ENCODE results near the gene RNF4. TPM values are rescaled to one million over a fixed set of nuclear protein-coding genes. Genes with fewer than 3 reads are reported as not detected.
"Not testable (repeated sequence)": the region's sequence is repeated elsewhere in the genome, so short reads cannot be mapped to it uniquely, and the experiment has no call there.

Gene RNF4, protein sequence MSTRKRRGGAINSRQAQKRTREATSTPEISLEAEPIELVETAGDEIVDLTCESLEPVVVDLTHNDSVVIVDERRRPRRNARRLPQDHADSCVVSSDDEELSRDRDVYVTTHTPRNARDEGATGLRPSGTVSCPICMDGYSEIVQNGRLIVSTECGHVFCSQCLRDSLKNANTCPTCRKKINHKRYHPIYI
- 44.1 TPM for total RNA-seq

DNA sequence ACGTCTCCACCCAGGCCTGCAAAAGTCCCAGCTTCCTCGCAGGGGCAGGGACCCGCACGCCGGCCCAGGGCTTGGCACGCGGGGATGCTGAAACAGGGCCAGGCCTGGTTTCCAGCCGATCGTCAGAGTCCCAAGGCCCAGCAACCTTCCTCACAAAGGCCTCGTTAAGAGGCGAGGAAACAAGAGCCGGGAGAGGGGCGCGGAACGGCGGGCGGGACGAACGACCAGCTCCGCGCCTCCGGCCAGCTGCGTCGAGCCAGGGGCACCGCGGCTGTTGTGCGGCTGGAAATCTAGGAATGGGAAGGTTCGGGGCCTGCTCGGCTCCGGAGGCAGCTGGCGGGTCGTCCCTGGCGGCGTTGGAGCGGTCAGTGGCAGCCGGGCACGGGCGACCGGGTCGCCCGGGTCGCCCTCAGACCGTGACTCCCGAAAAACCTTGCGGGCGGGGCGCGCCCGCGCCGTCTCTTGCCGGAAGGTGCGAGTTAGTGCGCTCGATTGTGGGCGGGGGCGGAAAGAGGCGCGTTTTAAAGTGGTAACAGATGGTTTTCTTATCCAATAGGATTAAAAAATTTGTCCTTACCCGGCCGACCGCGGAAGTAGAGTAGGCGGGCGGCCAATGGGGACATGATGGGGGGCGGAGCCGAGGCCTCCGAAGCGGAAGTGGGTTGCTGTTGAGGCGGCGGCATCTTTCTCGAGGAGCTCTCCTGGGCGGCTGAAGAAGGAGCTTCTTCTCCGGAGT is at the start of gene RNF4:
Gene RNF4 (plus strand): TSS at position 651 of the 736 bp plus-strand sequence. CDS start 21,388 bp downstream, outside the sequence.
- peak; percentile 94 for DNase-seq

DNA sequence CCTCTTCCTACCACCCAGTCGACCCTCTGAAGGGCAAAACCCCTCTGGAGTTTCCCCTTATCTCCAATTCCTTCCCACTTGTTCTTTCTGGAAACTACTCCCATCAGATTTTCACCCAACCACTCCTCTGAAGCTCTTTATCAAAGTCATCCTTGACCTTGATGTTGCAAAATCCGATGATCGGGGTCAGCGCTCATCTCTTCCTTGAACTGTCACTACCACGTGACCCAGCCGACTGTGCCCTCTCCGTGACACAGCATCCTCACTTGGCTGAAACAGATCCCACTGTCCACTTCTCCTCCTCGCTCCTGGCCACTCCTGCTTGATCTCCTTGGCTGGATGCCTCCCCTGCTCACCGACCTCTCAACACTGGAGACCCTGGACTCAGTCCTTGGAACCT is 49.1 kb upstream of the RNF4 start:
- DNase-seq = no peak

DNA sequence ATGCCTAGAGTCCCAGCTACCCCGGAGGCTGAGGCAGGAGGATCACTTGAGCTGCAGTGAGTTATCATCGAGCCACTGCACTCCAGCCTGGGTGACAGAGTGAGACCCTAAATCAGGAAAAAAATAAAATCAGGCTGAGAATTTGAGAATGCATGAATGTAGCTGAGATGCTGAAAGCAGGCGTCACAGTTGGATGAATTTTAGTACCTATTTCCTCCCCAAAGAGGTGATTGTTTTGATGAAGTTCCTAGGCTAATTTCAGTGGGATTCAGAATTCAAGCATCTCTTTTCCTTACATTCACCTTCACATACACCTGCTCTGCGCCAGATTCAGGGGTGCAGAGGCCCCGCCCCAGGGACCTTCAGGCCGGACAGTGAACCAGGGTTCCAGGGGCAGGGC is 47.0 kb upstream of the RNF4 start:
- DNase-seq = no peak

DNA sequence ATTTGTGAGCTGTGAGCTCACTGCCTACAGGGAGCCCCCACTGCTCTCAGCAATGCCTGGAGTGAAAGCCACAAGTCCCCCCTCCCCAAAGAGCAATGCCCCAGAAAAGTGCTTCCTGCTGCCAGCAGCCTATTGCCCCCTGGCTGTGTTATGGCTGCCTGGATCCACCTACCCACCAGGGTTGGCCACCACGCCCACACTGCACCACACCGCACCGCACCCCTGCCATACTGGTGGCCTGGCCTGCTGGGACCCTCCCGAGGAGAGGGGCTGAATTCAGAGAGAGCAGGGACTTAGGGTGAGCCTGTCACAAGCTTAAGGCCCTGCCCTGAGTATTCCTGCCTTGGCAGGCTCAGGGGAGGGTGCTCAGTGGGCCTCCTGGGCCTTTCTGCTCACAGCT is 45.8 kb upstream of the RNF4 start:
- DNase-seq = no peak

DNA sequence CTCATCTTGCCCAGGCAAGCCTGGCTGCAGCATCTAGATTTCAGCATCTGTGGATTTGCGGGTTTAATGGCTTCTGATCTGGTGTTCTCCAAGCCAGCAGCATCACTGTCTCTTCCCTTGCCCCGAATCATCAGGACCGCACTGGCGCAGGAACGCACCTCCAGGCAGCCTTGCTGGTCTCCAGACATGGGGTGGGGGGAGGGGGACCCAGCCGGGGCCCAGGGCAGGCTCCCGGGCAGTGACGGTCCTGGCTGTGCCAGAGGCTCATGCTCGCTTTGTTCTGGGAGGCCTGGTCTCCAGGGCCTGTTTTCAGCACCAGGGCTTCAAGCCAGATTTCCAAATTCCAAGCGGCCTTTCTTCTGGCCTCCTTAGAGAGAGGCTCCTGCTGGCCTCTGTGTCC is 45.2 kb upstream of the RNF4 start:
- DNase-seq = no peak

DNA sequence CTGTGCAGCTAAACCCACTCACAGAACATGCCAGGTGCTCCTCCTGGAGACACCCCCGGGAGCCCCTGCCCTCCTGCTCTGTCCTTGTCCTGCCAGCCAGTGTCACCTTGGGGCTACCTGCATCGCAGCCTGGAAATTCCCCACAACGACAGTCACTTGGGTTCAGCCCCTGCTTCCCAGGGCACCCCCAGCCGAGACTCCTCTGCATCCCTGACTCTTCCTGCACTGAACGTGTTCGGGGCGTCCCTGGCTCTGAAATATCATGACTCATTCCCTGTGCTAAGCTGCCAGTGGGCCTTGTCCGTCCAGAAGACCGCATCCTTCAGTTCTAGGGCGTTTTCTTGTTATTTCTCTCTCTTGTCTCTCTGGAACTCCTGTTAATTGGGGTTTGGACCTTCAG is 44.3 kb upstream of the RNF4 start:
- DNase-seq = no peak

DNA sequence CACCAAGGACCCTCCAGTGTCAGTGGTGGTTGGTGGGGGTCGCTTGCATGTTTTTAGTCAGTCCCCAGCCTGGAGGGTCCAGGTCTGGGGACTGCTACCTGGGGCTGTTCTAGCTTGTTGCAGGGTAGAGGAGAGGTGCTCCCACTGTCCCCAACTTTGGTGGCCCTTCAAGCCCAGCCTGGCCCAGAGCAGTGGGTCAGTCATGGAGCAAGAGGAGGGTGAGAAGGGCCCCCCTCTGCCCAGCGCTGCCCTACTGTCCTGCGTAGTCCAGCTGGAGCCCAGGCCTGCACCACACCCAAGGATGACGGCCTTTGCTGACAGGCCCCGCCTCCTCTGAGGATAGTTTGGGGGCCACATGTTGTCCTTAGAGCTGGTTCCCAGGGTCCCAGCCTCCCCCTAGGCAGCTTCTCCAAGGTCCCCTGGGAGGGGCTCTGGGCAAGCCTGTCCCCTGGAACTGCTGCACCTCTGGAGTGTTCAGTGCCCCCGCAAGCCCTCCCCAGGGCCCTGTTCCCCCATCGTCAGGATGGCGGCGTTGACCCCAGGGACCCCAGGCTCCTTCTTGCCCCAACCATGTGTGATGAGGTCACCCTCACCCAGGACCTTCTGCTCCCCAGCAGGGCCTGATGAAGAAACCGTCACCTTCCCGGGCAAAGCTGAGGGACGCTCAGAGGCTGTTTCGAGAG is 43.4 kb upstream of the RNF4 start:
- DNase-seq = no peak

DNA sequence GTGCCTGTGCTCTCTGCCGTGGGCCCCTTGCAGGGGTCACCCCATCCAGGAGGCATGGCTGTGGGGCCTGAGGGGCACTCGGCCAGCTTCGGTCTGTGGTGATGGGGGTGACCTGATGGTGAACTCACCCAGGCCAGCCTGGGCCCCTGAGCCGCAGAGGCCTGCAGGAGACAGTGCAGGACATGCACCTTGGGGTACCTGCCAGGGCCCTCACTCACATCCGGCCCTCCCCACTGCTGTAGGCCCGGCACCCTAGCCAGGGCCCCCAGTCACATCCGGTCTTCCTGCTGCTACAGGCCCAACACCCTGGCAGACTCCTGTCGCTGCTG is 42.9 kb upstream of the RNF4 start:
- DNase-seq = no peak

DNA sequence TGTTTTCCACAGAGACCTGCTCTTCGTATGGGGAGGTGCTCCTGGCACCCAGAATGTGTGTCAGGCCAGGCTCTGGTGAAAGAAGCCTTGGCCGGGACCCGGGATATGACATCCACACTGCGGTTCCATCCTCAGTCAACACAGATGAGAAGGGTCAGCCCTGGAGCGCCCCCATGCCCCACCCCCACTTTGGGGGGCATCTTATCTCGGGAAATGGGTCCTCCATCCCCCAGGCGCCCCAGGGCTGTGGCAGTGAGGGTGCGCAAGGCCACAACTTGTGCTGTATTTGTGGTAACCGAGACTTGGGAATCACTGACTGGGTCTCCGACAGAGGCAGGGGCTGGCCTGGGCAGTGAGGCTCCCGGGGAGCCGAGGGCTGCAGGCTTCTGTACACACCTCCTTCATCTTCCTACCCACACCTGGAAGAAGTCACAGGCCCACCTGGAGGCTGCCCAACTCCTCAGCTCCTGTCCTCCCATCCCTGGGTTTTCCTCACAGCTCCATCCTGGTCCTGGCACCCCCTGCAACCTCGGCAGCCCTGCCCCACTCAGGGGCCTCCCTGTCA is 42.1 kb upstream of the RNF4 start:
- no peak for DNase-seq

DNA sequence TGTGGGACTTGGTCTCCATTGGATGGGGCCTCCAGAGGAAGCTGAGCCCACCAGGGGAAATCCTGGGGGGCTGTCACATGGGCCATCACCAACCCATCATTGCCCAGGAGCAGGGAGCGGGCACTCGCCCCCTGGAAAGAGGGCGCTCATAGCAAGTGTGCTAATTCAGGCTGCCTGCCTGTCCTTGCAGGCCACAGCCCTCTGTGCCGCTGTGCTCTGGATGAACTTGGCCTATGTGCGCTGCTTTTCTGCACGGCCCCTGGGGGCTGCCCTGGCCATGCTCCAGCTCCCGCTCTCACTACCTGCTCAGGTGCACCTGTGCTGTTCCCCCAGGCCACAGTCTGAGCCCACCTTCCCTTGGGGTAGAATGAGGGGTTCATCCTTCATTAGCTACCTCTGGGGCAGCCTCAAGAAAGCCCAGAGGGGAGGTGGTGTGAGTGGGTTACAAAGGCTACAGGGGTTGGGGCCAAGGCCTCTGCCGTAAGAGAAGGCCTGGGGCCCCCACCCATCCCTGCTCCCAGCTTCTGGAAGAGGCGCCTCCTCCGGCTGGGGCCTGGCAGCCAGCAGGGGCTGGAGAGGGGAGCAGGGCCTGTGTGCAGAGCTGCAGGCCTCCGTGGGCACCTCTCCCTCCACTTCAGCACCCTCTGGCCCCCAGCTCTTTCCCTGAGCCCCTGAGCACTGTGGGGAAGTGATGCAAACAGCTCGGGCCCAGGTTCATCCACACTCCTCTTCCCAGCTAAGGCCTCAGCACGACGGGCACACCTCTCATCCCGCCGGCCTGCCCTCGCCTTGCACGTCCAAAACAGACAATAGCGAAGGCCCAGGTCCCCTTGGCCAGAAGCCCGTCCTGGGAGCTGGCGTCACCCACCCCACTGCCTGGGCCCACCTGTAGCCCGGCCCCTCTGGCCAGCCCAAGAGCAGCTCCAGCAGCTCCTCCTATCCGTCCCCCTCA is 41.2 kb upstream of the RNF4 start:
- DNase-seq = no peak

DNA sequence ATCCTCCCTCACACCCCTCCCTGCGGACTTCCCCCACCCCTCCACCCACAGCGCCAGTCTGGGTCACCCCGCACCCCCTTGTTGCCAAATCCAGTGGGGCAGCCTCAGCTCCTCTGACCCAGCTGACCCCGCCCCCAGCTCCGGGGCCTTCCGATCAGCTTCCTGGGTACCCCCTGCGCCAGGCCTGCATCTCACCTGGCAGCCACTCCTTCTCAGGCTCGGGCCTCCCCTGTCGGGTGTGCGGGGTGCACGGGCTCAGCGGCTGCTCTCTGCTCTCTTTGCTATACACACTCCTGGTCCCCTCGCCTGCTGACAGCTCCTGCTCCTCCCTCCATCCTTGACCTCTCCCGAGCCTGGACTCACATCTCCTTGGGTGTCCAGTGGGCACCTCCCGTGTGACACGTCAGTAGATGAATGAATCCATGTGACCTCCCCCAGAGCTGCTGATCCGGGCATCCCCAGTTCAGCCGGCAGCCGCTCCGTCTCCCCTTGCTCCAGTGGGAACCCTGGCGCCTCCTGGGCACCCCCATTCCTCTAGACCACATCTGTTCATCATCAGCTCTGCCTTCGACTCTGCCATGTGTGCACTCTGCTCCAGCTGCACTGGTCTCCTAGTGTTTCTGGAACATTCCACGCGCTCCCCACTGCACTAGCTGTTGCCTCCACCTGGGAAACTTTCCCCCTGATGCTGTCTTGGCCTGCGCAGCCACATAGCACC is 40.3 kb upstream of the RNF4 start:
- no peak for DNase-seq

DNA sequence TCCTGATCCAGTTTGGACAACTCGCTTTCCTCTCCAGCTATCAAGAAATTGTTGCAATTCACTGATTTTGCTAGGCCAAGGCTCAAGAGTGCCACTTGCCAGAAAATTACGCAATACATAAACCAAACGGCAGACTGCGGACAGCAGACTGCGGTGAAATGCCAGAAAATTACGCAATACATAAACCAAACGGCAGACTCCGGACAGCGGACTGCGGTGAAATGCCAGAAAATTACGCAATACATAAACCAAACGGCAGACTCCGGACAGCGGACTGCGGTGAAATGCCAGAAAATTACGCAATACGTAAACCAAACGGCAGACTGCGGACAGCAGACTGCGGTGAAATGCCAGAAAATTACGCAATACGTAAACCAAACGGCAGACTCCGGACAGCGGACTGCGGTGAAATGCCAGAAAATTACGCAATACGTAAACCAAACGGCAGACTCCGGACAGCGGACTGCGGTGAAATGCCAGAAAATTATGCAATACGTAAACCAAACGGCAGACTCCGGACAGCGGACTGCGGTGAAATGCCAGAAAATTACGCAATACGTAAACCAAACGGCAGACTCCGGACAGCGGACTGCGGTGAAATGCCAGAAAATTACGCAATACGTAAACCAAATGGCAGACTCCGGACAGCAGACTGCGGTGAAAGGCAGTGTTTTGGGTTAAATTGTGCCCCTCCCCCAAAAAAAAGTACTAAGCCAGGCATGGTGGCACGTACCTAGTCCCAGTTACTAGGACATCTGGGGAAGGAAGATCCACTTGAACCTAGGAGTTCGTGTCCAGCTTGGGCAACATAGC is 38.8 kb upstream of the RNF4 start:
- DNase-seq = not testable (repeated sequence)

DNA sequence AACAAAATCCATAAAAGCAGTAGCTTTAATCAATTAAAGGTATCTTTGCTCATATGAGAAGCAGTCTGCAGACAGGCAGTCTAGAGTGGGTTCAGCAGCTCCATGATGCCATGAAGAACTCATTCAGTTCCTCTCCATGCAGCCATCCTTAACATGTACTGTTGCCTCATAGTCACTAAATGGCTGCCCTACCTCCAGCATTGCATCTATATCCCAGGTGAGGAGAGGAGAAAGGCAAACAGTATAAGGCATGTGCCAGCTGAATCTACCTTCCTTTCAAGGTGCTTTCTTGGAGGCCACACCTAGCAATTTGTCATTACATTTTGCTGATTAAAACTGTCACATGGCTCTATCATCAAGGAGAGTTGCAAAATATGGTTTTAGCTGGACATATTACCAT is 36.9 kb upstream of the RNF4 start:
- DNase-seq = no peak

DNA sequence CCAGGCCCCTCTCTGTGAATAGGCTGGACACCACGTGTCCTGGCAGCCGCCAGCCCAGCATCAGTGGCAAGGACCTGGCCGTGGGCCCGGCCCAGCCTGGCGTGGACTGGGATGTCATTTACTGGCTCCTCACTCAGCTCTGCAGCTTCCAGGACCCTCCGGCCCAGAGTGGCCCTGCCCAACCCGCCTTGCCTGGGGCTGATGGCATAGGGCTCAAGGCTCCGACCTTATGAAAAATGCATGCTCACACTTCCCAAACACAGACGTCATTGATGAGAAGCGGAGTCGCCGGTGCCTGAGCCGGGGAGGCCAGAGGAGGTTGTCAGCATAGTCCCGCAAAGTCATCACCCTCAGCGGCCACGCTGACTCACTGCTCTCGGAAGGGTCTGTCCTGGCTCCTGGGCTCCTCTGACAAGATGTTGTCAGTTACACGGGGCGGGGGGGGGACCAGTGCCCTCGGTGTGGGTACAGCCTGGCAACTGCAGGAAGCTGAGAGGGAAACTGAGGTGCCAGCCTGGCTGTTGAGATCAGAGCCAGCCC is 35.8 kb upstream of the RNF4 start:
- no peak for DNase-seq

DNA sequence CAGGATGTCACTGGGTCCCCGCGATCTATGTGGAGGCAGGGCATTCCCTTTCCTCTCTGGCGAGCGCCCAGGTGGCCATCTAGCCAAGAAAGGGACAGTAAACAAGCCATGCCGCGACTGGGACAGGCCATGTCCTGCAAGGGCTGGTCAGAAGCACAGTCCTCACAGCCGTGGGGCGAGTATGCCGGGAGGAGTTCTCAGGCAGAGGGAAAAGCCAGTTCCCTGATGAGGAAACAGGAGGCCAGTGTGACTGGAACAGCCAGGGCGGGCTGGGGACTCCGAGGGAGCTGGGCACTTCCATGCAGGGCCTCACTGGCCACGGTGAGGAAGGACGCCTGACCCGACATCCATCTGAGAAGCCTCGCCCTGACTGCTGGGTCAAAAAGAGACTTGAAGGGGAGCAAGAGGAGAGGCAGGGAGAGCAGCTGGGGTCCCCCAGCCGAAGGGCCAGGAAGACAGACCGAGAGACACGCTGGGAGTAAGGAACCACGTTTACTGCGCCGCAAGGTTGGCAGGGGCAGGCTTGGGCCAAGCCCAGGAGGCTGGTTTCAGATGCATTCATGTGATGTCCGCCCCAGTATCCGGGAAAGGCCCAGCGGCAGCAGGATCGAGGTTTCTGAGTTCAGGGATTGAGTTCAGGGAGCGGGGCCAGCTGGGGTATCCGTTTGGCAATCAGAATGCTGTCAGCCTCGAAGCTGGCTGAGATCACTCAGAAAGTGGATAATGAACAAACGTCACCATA is 35.1 kb upstream of the RNF4 start:
- DNase-seq = no peak

DNA sequence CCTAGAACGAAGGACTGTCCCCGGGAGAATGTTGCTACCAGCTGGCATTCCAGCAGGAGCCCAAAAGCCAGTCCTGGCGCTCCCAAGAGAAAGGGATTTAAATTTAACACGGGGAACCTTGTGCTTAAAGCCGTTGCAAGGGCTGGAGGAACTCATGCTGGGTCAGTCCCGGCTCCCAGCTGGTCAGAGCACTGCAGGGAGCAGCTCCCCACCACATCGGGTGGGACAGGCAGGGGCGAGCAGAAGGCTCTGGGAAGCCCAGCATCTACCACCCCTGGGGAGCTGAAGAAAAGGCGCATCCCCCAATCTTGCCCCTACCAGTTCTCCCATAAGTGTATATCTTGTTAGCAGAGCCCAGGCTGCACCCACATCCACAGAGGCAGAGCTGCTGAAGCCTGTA is 34.5 kb upstream of the RNF4 start:
- no peak for DNase-seq

DNA sequence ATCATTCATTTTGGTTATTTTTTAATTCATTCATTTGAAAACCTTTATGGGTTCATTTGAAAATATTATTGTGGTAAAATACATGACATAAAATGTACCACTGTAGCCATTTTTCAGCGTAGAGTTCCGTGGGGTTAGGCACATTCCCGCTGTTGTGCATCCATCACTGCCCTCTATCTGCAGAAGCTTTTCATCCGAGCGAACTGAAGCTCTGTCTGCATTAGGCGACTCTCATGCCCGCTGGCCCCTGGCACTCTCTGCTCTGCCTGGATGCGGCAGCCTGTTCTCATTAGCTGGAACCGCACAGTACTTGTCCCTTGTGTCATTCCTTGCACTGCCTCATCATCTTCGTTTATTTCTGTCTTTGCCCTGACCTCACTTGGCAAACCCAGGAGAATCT is 32.6 kb upstream of the RNF4 start:
- DNase-seq = no peak

DNA sequence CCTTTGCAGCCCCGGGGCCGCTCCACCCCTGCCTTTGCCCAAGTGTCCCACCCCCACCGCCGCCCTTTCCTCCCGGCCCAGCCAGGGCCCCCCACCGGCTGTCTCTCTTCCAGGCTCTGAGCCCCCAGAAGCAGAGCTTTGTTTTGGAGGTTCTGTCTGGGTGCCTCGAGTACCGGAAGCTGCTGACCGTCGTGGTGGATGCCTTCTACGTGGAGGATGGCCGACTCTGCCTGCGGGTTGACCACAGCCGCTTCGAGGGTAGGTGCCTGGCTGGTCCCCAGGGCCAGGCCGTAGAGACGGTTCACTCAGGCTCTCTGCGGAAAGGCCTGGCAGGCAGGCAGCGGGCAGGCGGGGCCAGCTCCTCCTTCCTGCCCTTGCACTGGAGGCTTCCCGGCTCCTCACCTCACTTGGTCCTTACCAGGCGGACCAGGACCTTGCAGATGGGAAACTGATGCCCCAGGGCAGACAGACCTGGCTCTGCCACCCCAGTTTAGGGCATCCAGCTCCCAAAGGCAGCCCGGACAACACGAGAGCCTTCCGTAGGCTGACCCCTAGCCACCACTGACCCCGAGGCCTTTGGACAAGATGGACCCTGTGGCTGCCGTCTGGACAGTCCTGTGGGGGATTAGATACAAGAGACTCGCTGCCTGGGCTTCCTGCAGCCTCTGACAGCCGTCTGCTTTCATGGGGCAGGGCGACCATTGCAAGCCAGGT is 32.0 kb upstream of the RNF4 start:
- DNase-seq = no peak

All from skin of body (tissue), 2 donors.